Measurements from ENCODE around the gene MEN1. TPM values are rescaled to one million over a fixed set of nuclear protein-coding genes. Genes with fewer than 3 reads are reported as not detected.

Gene MEN1
- total and polyA plus RNA-seq, 2 of the 13 experiments (the other 11 are each of a cell fraction or from before 2014, with no cell fraction given): 20.5 to 27.3 TPM

DNA sequence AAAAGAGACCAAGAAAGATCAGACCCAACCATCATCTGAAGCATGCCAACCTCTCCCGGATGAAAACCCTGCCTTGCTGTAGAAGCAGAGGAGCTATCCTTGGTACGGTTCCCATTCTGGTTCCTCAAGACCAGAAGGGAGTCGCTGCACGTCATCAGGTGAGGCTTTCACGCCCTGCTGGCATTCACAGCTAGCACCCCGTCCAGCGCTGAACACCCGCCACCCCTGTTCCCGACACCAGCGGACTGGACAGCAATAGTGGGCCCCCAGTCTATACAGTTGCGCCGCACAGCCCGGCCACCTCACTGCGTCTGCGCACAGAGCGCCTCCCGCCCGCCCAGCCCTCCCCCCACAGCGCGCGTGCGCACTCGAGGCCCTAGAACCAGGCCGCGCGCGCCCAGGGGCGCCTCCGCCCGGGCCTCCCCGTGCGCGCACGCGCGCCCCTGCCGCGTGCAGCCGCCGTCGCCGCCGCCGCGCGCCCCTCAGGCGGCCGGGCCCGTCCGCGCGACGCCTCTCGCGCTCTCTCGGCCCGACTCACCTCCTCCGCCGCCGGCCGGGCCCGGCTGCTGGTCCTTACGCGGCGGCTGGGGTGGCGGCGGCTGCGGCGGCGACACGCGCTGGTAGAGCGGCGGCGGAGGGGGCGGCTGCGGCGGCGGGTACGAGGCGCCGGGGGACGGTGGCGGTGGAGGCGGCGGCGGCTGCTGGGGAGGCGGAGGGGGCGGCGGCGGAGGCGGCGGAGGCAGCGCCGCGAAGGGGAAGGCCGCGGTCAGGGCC lies 32.7 kb downstream of the MEN1 start (continued):
- TF ChIP-seq ZFP62 (CRISPR knock-in tag; IDR thresholded peaks at IDR 0.05): no peak
- TF ChIP-seq ZIK1 (CRISPR knock-in tag; IDR thresholded peaks at IDR 0.05; ENCODE audit: borderline replicate concordance, low read depth): no peak; the same call in 1 of the 2 replicates
- peak; percentile 74; the same call in 1 of the 2 replicates for TF ChIP-seq KDM5A (IDR thresholded peaks at IDR 0.05; ENCODE audit: borderline replicate concordance, low read length)
- TF ChIP-seq TFE3 (CRISPR knock-in tag; IDR thresholded peaks at IDR 0.05): 0 out of 2 replicates have a peak, but pooled peaks have one; percentile 27
- TF ChIP-seq CREBL2 (CRISPR knock-in tag; IDR thresholded peaks at IDR 0.05; ENCODE audit: borderline replicate concordance): no peak
- TF ChIP-seq, protein P1, sequence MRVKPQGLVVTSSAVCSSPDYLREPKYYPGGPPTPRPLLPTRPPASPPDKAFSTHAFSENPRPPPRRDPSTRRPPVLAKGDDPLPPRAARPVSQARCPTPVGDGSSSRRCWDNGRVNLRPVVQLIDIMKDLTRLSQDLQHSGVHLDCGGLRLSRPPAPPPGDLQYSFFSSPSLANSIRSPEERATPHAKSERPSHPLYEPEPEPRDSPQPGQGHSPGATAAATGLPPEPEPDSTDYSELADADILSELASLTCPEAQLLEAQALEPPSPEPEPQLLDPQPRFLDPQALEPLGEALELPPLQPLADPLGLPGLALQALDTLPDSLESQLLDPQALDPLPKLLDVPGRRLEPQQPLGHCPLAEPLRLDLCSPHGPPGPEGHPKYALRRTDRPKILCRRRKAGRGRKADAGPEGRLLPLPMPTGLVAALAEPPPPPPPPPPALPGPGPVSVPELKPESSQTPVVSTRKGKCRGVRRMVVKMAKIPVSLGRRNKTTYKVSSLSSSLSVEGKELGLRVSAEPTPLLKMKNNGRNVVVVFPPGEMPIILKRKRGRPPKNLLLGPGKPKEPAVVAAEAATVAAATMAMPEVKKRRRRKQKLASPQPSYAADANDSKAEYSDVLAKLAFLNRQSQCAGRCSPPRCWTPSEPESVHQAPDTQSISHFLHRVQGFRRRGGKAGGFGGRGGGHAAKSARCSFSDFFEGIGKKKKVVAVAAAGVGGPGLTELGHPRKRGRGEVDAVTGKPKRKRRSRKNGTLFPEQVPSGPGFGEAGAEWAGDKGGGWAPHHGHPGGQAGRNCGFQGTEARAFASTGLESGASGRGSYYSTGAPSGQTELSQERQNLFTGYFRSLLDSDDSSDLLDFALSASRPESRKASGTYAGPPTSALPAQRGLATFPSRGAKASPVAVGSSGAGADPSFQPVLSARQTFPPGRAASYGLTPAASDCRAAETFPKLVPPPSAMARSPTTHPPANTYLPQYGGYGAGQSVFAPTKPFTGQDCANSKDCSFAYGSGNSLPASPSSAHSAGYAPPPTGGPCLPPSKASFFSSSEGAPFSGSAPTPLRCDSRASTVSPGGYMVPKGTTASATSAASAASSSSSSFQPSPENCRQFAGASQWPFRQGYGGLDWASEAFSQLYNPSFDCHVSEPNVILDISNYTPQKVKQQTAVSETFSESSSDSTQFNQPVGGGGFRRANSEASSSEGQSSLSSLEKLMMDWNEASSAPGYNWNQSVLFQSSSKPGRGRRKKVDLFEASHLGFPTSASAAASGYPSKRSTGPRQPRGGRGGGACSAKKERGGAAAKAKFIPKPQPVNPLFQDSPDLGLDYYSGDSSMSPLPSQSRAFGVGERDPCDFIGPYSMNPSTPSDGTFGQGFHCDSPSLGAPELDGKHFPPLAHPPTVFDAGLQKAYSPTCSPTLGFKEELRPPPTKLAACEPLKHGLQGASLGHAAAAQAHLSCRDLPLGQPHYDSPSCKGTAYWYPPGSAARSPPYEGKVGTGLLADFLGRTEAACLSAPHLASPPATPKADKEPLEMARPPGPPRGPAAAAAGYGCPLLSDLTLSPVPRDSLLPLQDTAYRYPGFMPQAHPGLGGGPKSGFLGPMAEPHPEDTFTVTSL (CRISPR knock-in tag; IDR thresholded peaks at IDR 0.05; ENCODE audit: borderline replicate concordance): no peak
- TF ChIP-seq E2F5 (CRISPR knock-in tag; conservative IDR thresholded peaks at IDR 0.05): no peak
- no peak for TF ChIP-seq KDM5B (CRISPR knock-in tag; IDR thresholded peaks at IDR 0.05; ENCODE audit: borderline replicate concordance)
- TF ChIP-seq ZNF121 (CRISPR knock-in tag; IDR thresholded peaks at IDR 0.05): peak; percentile 62; the same call in 1 of the 2 replicates
- TF ChIP-seq ZBTB14 (CRISPR knock-in tag; IDR thresholded peaks at IDR 0.05): peak; percentile 70; the same call in 1 of the 2 replicates
- TF ChIP-seq CREB1 (IDR thresholded peaks at IDR 0.05): 0 out of 2 replicates have a peak, but pooled peaks have one; percentile 15
- no peak for TF ChIP-seq CREB1 (CRISPR knock-in tag; IDR thresholded peaks at IDR 0.05)
- TF ChIP-seq TBX3 (IDR thresholded peaks at IDR 0.05; ENCODE audit: borderline replicate concordance): no peak
- no peak for TF ChIP-seq ZNF577 (CRISPR knock-in tag; IDR thresholded peaks at IDR 0.05; ENCODE audit: borderline replicate concordance, low read depth)
- TF ChIP-seq HNF4A (CRISPR knock-in tag; IDR thresholded peaks at IDR 0.05): no peak
- no peak for TF ChIP-seq HMG20A (CRISPR knock-in tag; IDR thresholded peaks at IDR 0.05; ENCODE audit: borderline replicate concordance)
- no peak for TF ChIP-seq MEIS1 (CRISPR knock-in tag; IDR thresholded peaks at IDR 0.05; ENCODE audit: borderline replicate concordance)
- 0 out of 2 replicates have a peak, but pooled peaks have one; percentile 57 for TF ChIP-seq MAZ (IDR thresholded peaks at IDR 0.05; ENCODE audit: borderline replicate concordance, low read depth, low read length)
- no peak for TF ChIP-seq MAZ (CRISPR knock-in tag; IDR thresholded peaks at IDR 0.05; ENCODE audit: low read depth)
- no peak for TF ChIP-seq ISX (CRISPR knock-in tag; conservative IDR thresholded peaks at IDR 0.05)

Measured in HepG2 (cell line).